ENCODE results near the gene MCTP1.

- TF ChIP-seq, protein P1, sequence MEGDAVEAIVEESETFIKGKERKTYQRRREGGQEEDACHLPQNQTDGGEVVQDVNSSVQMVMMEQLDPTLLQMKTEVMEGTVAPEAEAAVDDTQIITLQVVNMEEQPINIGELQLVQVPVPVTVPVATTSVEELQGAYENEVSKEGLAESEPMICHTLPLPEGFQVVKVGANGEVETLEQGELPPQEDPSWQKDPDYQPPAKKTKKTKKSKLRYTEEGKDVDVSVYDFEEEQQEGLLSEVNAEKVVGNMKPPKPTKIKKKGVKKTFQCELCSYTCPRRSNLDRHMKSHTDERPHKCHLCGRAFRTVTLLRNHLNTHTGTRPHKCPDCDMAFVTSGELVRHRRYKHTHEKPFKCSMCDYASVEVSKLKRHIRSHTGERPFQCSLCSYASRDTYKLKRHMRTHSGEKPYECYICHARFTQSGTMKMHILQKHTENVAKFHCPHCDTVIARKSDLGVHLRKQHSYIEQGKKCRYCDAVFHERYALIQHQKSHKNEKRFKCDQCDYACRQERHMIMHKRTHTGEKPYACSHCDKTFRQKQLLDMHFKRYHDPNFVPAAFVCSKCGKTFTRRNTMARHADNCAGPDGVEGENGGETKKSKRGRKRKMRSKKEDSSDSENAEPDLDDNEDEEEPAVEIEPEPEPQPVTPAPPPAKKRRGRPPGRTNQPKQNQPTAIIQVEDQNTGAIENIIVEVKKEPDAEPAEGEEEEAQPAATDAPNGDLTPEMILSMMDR (conservative IDR thresholded peaks at IDR 0.05; ENCODE audit: low read depth, low read length), result no peak
- TF ChIP-seq EZH2phosphoT487 (IDR thresholded peaks at IDR 0.05; ENCODE audit: borderline replicate concordance, low read length), result no peak
- TF ChIP-seq EZH2 (IDR thresholded peaks at IDR 0.05; ENCODE audit: low read length, unreplicated experiment), result no peak
Measured at GRCh38 chr5:94745786-94746730, 538.8 kb downstream of the MCTP1 start.
